HL-60 (cell line): ENCODE measurements around the gene ELFN2.

ENCODE experiments used
- DNase-seq, 2 experiments: peaks; one replicate each; pipeline ENCODE4 v3.0.0-alpha.2; 2010 to 2020; ENCODE audit warnings: low read depth in 1 of 2, low spot score in 1 of 2
- H3K27ac ChIP-seq: fragments of 250-450 bp; sonication (Bioruptor Pico); replicated peaks from 2 replicates; pipeline ENCODE4 v1.5.1; 2020; ENCODE audit warnings: mild to moderate bottlenecking, moderate library complexity
- H3K27me3 ChIP-seq: fragments of 250-450 bp; sonication (Bioruptor Pico); 2 replicates; pipeline ENCODE4 v1.5.1; 2021; ENCODE audit warnings: mild to moderate bottlenecking, moderate library complexity; ENCODE audit not compliant: insufficient read depth, poor library complexity, severe bottlenecking
- H3K4me3 ChIP-seq: replicated peaks from 2 replicates; pipeline ENCODE4 v1.5.1; 2011; ENCODE audit warnings: mild to moderate bottlenecking, control low read depth, low read length; ENCODE audit not compliant: insufficient read depth
- CTCF ChIP-seq: IDR thresholded peaks from one replicate; pipeline ENCODE4 v1.5.1; 2011; ENCODE audit warnings: low read length, control low read depth, inconsistent platforms; ENCODE audit not compliant: insufficient read depth
- GABPA ChIP-seq: IDR thresholded peaks from 2 replicates; pipeline ENCODE4 v1.6.1; 2012; ENCODE audit warnings: low read depth
- POLR2AphosphoS5 ChIP-seq: IDR thresholded peaks from 2 replicates; pipeline ENCODE4 v1.6.1; 2012; ENCODE audit warnings: low read depth
- REST ChIP-seq: IDR thresholded peaks from 2 replicates; pipeline ENCODE4 v1.6.1; 2012; ENCODE audit warnings: low read depth; ENCODE audit not compliant: insufficient replicate concordance
- SPI1 ChIP-seq: IDR thresholded peaks from 2 replicates; pipeline ENCODE4 v1.6.1; 2012; ENCODE audit warnings: low read depth, mild to moderate bottlenecking, borderline replicate concordance

ELFN2 gene

DNA sequence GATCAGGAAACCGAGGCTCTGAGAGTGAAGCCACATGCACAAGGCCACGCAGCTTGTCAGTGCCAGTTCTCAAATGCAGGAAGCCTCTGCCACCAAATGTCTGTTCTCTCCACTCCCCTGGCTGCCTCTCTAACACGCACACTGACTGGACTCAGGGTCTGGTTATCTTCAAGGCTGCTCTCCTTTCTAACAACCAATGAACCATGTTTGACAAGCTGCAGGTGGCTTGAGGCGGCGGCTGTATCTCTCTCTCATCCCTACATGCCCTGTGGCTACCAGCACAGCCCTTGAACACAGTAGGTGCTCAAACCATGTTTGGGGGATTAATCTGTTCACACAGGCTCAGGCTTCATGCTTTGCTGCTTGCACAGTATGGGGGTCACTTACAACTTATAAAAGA, 35.2 kb upstream of the ELFN2 start:
- no peak overlapping the region for H3K4me3 ChIP-seq
- no peak for DNase-seq
- no peak overlapping the region for H3K27ac ChIP-seq
- no peak for TF ChIP-seq GABPA
- TF ChIP-seq SPI1, result no peak
- no peak for TF ChIP-seq POLR2AphosphoS5
- no peaks in the 10 kb centered on the region for H3K27me3 ChIP-seq

GRCh38 chr22:37461961-37462360, 34.7 kb upstream of the ELFN2 start:
- H3K4me3 ChIP-seq, result no peak overlapping the region
- TF ChIP-seq POLR2AphosphoS5 (no peak), CTCF (no peak), GABPA (no peak), REST (no peak), SPI1 (no peak)
- H3K27ac ChIP-seq, result no peak overlapping the region
- DNase-seq, result no peak
- H3K27me3 ChIP-seq, result no peaks in the 10 kb centered on the region

DNA sequence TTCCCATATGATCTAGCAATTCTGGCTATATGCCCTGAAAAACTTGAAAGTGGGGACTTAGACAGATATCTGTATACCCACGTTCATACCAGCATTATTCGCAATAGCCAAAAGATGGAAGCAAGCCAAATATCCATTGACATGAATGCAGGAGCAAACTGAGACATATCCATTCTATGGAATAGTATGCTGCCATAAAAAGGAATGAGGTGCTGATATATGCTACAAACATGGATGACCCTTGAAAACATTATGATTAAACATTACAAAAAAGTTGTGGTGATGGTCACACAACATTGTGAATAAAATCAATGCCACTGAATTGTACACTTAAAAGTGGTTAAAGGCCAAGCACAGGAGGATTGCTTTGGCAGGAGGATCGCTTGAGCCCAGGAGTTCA, 33.4 kb upstream of the ELFN2 start:
- no peak for DNase-seq
- no peak overlapping the region for H3K4me3 ChIP-seq
- TF ChIP-seq GABPA (no peak), POLR2AphosphoS5 (no peak), SPI1 (no peak)
- no peaks in the 10 kb centered on the region for H3K27me3 ChIP-seq
- no peak overlapping the region for H3K27ac ChIP-seq

- H3K27ac ChIP-seq, result no peak overlapping the region
- no peak for TF ChIP-seq GABPA
- no peak for DNase-seq
- no peak overlapping the region for H3K4me3 ChIP-seq
- no peaks in the 10 kb centered on the region for H3K27me3 ChIP-seq
These were observed 31.9 kb upstream of the ELFN2 start for GRCh38 chr22:37459206-37459605.

GRCh38 chr22:37457093-37457893, 30.0 kb upstream of the ELFN2 start:
- TF ChIP-seq CTCF (peak; percentile 82), GABPA (no peak)
- H3K27me3 ChIP-seq, result no peaks in the 10 kb centered on the region
- no peak overlapping the region for H3K4me3 ChIP-seq
- no peak overlapping the region for H3K27ac ChIP-seq
- DNase-seq, result peak; percentile 57 to 73

GRCh38 chr22:37456346-37456745, 29.1 kb upstream of the ELFN2 start:
- H3K4me3 ChIP-seq, result no peak overlapping the region
- TF ChIP-seq POLR2AphosphoS5 (no peak), SPI1 (no peak), REST (no peak), CTCF (no peak), GABPA (no peak)
- H3K27ac ChIP-seq, result no peak overlapping the region
- DNase-seq, result no peak
- H3K27me3 ChIP-seq, result no peaks in the 10 kb centered on the region
